Muscle layer of colon (tissue), 2 donors: Measurements from ENCODE around the gene POLH.
"Not testable (repeated sequence)": the region's sequence is repeated elsewhere in the genome, so short reads cannot be mapped to it uniquely, and the experiment has no call there.

ENCODE experiments used
- H3K27ac ChIP-seq: one replicate; pipeline ENCODE4 v1.7.0; 2013; ENCODE audit warnings: low read depth, mild to moderate bottlenecking, low read length, moderate library complexity
- H3K27me3 ChIP-seq, 2 donors: one replicate each; pipeline ENCODE4 v1.7.0; 2013; ENCODE audit warnings: low read length in 2 of 2, mild to moderate bottlenecking in 2 of 2; ENCODE audit not compliant: insufficient read depth in 2 of 2, control insufficient read depth in 1 of 2
- H3K36me3 ChIP-seq: one replicate; pipeline ENCODE4 v1.7.0; 2013; ENCODE audit warnings: mild to moderate bottlenecking, low read length; ENCODE audit not compliant: insufficient read depth
- H3K4me1 ChIP-seq: one replicate; pipeline ENCODE4 v1.7.0; 2013; ENCODE audit warnings: mild to moderate bottlenecking, low read length; ENCODE audit not compliant: insufficient read depth
- H3K4me3 ChIP-seq, 2 donors: one replicate each; pipeline ENCODE4 v1.7.0; 2013; ENCODE audit warnings: low read length in 2 of 2, low read depth in 1 of 2, mild to moderate bottlenecking in 1 of 2, moderate library complexity in 1 of 2
- H3K9ac ChIP-seq: one replicate; pipeline ENCODE4 v1.7.0; 2013; ENCODE audit warnings: low read length
- H3K9me3 ChIP-seq: one replicate; pipeline ENCODE4 v1.7.0; 2013; ENCODE audit warnings: mild to moderate bottlenecking, low read length
- donor health status: abdominal sarcoma.
- donor health status: Adenocarcinoma of cecum.

The POLH gene

GRCh38 chr6:43635387-43636307, 59.7 kb downstream of the POLH start, which contains the start of gene MAD2L1BP:
MAD2L1BP (plus strand) TSS chr6:43635840; CDS start chr6:43635876, 36 bp downstream.
- Histone ChIP-seq H3K9me3 (no peaks in the 10 kb centered on the region), H3K9ac (peak within 1 kb of the TSS; percentile 91), H3K4me1 (peaks cover 19% of the 10 kb centered on the region), H3K4me3 (peak within 1 kb of the TSS; percentile 39 to 96), H3K27ac (peak within 1 kb of the TSS; percentile 75), H3K36me3 (peaks cover 19% of the 10 kb centered on the region), H3K27me3 (no peaks in the 10 kb centered on the region)

GRCh38 chr6:43636308-43636659, 60.3 kb downstream of the POLH start:
- no peaks in the 10 kb centered on the region for H3K9me3 ChIP-seq
- H3K4me1 ChIP-seq: peaks cover 19% of the 10 kb centered on the region
- H3K27ac ChIP-seq: peak overlapping the region; percentile 75
- H3K9ac ChIP-seq: peak overlapping the region; percentile 91
- H3K36me3 ChIP-seq: peaks cover 22% of the 10 kb centered on the region
- H3K4me3 ChIP-seq: peak overlapping the region; percentile 39 to 96
- H3K27me3 ChIP-seq: no peaks in the 10 kb centered on the region

DNA sequence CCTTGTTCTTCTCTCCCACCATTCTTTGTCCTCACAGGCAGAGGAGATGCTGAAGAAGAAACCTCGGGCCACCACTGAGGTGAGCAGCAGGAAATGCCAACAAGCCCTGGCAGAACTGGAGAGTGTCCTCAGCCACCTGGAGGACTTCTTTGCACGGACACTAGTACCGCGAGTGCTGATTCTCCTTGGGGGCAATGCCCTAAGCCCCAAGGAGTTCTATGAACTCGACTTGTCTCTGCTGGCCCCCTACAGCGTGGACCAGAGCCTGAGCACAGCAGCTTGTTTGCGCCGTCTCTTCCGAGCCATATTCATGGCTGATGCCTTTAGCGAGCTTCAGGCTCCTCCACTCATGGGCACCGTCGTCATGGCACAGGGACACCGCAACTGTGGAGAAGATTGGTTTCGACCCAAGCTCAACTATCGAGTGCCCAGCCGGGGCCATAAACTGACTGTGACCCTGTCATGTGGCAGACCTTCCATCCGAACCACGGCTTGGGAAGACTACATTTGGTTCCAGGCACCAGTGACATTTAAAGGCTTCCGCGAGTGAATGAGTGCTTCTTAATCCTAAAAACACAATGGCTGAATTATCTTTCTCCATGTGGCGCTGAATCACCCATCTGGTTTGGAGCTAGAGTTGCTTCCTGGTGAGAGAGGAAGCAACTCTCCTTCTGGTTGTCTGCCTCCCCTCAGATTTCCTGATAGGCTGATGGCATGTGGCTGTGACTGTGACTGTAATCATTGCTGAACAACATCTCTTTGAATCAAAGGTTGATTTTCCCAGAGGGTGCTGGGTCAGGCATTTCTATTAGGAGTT, 64.2 kb downstream of the POLH start:
- Histone ChIP-seq H3K36me3 (peaks cover 33% of the 10 kb centered on the region), H3K4me1 (peaks cover 15% of the 10 kb centered on the region)

GRCh38 chr6:43644940-43645612, 69.1 kb downstream of the POLH start, which contains the start of gene RSPH9:
RSPH9 (plus strand) TSS chr6:43645036; CDS start chr6:43645099, 63 bp downstream.
- Histone ChIP-seq H3K4me1 (no peaks in the 10 kb centered on the region), H3K9me3 (no peaks in the 10 kb centered on the region), H3K27ac (no peak within 1 kb of the TSS), H3K9ac (no peak within 1 kb of the TSS), H3K36me3 (peaks cover 20% of the 10 kb centered on the region), H3K4me3 (peak within 1 kb of the TSS; percentile 12 to 59), H3K27me3 (no peaks in the 10 kb centered on the region)

More for the DNA sequence above, 64.2 kb downstream of the POLH start:
- Histone ChIP-seq H3K27ac (no peak overlapping the region), H3K4me3 (no peak overlapping the region), H3K9me3 (no peaks in the 10 kb centered on the region), H3K9ac (no peak overlapping the region), H3K27me3 (no peaks in the 10 kb centered on the region)

- no peaks in the 10 kb centered on the region for H3K4me1 ChIP-seq
- no peaks in the 10 kb centered on the region for H3K9me3 ChIP-seq
- H3K36me3 ChIP-seq: peaks cover 14% of the 10 kb centered on the region
- H3K27me3 ChIP-seq: no peaks in the 10 kb centered on the region
- H3K27ac ChIP-seq: no peak overlapping the region
- H3K4me3 ChIP-seq: peak overlapping the region; percentile 12 to 59
- H3K9ac ChIP-seq: no peak overlapping the region
Measured at GRCh38 chr6:43645613-43645964, 69.6 kb downstream of the POLH start.

- Histone ChIP-seq H3K4me1 (no peaks in the 10 kb centered on the region), H3K27me3 (no peaks in the 10 kb centered on the region), H3K36me3 (peaks cover 2% of the 10 kb centered on the region)
Measured at GRCh38 chr6:43647613-43648012, 71.6 kb downstream of the POLH start.

DNA sequence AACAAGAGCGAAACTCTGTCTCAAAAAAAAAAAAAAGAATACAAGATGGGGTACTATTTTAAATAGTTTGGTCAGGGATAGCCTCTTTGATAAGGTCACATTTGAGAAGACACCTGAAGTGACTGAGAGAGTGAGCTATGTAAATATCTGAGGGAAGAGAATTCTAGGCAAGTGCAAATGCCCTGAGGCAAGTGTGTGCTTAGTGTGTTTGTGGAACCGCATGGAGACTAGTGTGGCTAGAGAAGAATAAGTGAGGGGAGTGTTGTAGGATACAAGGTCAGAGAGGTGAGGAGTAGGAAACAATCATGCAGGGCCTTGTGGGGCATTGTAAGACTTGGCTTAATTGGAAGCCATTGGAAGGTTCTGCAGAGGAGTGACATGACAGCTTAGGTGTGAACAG, 72.3 kb downstream of the POLH start:
- Histone ChIP-seq H3K27ac (no peak overlapping the region), H3K9me3 (no peaks in the 10 kb centered on the region)

More at GRCh38 chr6:43647613-43648012, 71.6 kb downstream of the POLH start:
- Histone ChIP-seq H3K9me3 (no peaks in the 10 kb centered on the region), H3K4me3 (no peak overlapping the region), H3K9ac (no peak overlapping the region), H3K27ac (no peak overlapping the region)

GRCh38 chr6:43652822-43653221, 76.8 kb downstream of the POLH start:
- H3K27me3 ChIP-seq, H3K9ac ChIP-seq, H3K9me3 ChIP-seq, H3K4me3 ChIP-seq, H3K27ac ChIP-seq, H3K4me1 ChIP-seq, H3K36me3 ChIP-seq: not testable (repeated sequence)

More for the DNA sequence above, 72.3 kb downstream of the POLH start:
- Histone ChIP-seq H3K4me1 (no peaks in the 10 kb centered on the region), H3K27me3 (no peaks in the 10 kb centered on the region), H3K4me3 (no peak overlapping the region), H3K36me3 (no peaks in the 10 kb centered on the region), H3K9ac (no peak overlapping the region)

DNA sequence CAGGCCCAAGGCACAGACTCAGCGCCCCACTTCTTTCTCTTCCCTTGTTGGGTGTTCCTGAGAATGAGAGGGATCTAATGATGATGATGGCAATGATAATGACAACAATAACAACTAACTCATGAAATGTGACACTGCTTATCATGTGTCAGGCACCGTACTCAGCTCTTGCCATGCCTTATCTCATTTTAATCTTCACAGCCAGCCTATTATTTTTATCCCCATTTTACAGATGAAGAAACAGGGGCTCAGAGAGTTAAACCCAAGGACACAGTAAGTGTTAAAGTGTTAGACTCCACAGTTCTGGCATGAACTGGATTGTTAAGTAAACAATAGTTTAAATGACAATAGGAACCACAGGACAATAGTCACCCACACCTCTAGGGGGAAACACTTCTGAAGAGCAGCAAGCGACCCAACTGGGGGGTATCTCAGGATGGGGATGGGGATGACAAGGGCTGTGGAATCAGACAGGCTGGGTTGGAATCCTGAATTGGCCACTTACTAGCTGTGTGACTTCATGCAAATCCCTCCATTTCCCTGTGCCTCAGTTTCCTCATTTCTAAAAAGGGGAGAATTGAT, 81.3 kb downstream of the POLH start:
- H3K27ac ChIP-seq: no peak overlapping the region
- H3K27me3 ChIP-seq: no peaks in the 10 kb centered on the region
- no peaks in the 10 kb centered on the region for H3K4me1 ChIP-seq
- no peaks in the 10 kb centered on the region for H3K36me3 ChIP-seq
- no peak overlapping the region for H3K4me3 ChIP-seq
- no peaks in the 10 kb centered on the region for H3K9me3 ChIP-seq
- H3K9ac ChIP-seq: no peak overlapping the region

- no peaks in the 10 kb centered on the region for H3K9me3 ChIP-seq
- H3K36me3 ChIP-seq: no peaks in the 10 kb centered on the region
- no peak overlapping the region for H3K27ac ChIP-seq
Measured at GRCh38 chr6:43658161-43658560, 82.2 kb downstream of the POLH start.

GRCh38 chr6:43662948-43663347, 87.0 kb downstream of the POLH start:
- not testable (repeated sequence) for H3K4me1 ChIP-seq, H3K4me3 ChIP-seq, H3K36me3 ChIP-seq, H3K9ac ChIP-seq, H3K27me3 ChIP-seq, H3K27ac ChIP-seq, H3K9me3 ChIP-seq

More at GRCh38 chr6:43658161-43658560, 82.2 kb downstream of the POLH start:
- H3K4me1 ChIP-seq: no peaks in the 10 kb centered on the region
- H3K9ac ChIP-seq: no peak overlapping the region
- H3K4me3 ChIP-seq: no peak overlapping the region
- H3K27me3 ChIP-seq: no peaks in the 10 kb centered on the region
